Hepatocyte (in vitro differentiated cells): ENCODE results near the gene EVA1A.

Source experiments
- EZH2 ChIP-seq: fragments of 200-600 bp; sonication (generic); IDR thresholded peaks from 2 replicates; pipeline ENCODE4 v1.6.1; 2016; ENCODE audit warnings: antibody characterized with exemption, mild to moderate bottlenecking, borderline replicate concordance
- EZH2phosphoT487 ChIP-seq: fragments of 200-600 bp; sonication (generic); IDR thresholded peaks from one replicate; pipeline ENCODE4 v1.6.1; 2018; ENCODE audit warnings: antibody characterized with exemption, mild to moderate bottlenecking, low read depth, moderate library complexity; ENCODE audit not compliant: unreplicated experiment, severe bottlenecking
- TF ChIP-seq, protein P1 (sequence below): fragments of 200-600 bp; sonication (generic); IDR thresholded peaks from 2 replicates; pipeline ENCODE4 v1.5.1; 2016; ENCODE audit warnings: antibody characterized with exemption, mild to moderate bottlenecking; ENCODE audit not compliant: poor library complexity

DNA sequence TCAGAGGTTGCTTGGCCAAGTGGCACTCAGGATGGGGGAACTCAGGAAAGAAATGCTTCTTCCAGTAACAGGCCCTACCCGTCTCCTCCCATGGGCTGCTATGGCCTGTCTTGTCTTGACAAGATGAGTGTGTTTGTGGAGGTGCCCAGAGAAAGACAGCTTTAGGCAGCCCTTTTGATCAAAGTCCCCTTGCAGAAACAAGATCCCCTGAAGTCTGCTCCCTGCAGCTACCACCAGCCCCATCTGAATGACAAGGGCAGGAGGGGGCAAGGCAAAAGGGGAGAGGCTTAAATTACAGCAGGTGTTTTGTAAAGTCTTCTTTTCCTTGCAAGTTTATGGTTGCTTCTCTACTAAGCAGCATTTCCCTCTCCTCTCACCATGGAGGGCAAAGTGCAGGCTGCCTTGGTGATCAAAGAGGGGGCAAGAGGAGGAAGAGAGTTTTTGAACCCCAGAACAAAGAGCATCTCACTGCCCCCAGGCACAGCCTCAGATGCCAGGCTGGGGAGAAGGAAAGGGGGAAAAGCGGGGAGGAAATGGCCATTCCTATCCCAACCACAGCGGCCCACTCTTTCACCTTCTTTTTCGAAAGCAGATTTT lies 6.7 kb downstream of the EVA1A start:
- TF ChIP-seq, protein P1, sequence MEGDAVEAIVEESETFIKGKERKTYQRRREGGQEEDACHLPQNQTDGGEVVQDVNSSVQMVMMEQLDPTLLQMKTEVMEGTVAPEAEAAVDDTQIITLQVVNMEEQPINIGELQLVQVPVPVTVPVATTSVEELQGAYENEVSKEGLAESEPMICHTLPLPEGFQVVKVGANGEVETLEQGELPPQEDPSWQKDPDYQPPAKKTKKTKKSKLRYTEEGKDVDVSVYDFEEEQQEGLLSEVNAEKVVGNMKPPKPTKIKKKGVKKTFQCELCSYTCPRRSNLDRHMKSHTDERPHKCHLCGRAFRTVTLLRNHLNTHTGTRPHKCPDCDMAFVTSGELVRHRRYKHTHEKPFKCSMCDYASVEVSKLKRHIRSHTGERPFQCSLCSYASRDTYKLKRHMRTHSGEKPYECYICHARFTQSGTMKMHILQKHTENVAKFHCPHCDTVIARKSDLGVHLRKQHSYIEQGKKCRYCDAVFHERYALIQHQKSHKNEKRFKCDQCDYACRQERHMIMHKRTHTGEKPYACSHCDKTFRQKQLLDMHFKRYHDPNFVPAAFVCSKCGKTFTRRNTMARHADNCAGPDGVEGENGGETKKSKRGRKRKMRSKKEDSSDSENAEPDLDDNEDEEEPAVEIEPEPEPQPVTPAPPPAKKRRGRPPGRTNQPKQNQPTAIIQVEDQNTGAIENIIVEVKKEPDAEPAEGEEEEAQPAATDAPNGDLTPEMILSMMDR, result no peak
- TF ChIP-seq EZH2, result no peak
- TF ChIP-seq EZH2phosphoT487, result no peak
